K562 (cell line): ENCODE measurements around the gene SEMA3A.

Source experiments
- CREB3 ChIP-seq: fragments of 450-650 bp; conservative IDR thresholded peaks from 2 replicates; pipeline ENCODE4 v1.6.1; 2016; ENCODE audit warnings: missing genetic modification characterization, low read depth, mild to moderate bottlenecking, missing compliant biosample characterization, moderate library complexity
- JUNB ChIP-seq: fragments of 450-650 bp; formaldehyde crosslinking; conservative IDR thresholded peaks from 2 replicates; pipeline ENCODE4 v1.4.0; 2020; ENCODE audit warnings: mild to moderate bottlenecking
- KAT8 ChIP-seq: fragments of 450-650 bp; IDR thresholded peaks from 2 replicates; pipeline ENCODE4 v1.6.1; 2016; ENCODE audit warnings: low read depth, mild to moderate bottlenecking
- NFYB ChIP-seq: IDR thresholded peaks from 2 replicates; pipeline ENCODE4 v1.6.1; 2011; ENCODE audit warnings: mild to moderate bottlenecking, moderate library complexity; ENCODE audit not compliant: insufficient read length; ENCODE audit errors: extremely low read depth
- PCBP1 ChIP-seq: fragments of 200-400 bp; formaldehyde crosslinking; IDR thresholded peaks from 2 replicates; pipeline ENCODE4 v1.6.1; 2018; ENCODE audit warnings: mild to moderate bottlenecking, low read depth, low read length; ENCODE audit not compliant: poor library complexity, severe bottlenecking
- TGIF2 ChIP-seq: sonication (generic); formaldehyde crosslinking; IDR thresholded peaks from 2 replicates; pipeline ENCODE4 v1.8.1; 2022; ENCODE audit warnings: mild to moderate bottlenecking, missing genetic modification reagents, moderate library complexity
- VEZF1 ChIP-seq: fragments of 200-800 bp; sonication (Bioruptor generic); IDR thresholded peaks from 2 replicates; pipeline ENCODE4 v1.6.1; 2017; ENCODE audit warnings: missing genetic modification characterization, missing compliant biosample characterization
- ZNF384 ChIP-seq: IDR thresholded peaks from 2 replicates; pipeline ENCODE4 v1.6.1; 2012; ENCODE audit warnings: low read depth, low read length, improper control_type of control experiment

GRCh38 chr7:84137812-84138211, 56.8 kb downstream of the SEMA3A start:
- TF ChIP-seq ZNF384 (no peak), VEZF1 (no peak), CREB3 (tag) (no peak), PCBP1 (no peak), NFYB (no peak), JUNB (CRISPR knock-in tag) (no peak), TGIF2 (CRISPR knock-in tag) (no peak), KAT8 (no peak)
